Brain microvascular endothelial cell (primary cell): Measurements from ENCODE around the gene PPIL4.

Source experiments
- DNase-seq: peaks from one replicate; pipeline ENCODE4 v3.0.0-alpha.2; 2020
- H3K27ac ChIP-seq: fragments of 250-450 bp; sonication (Bioruptor Pico); 2 replicates; pipeline ENCODE4 v1.5.1; 2020; ENCODE audit warnings: mild to moderate bottlenecking, moderate library complexity
- H3K27me3 ChIP-seq: fragments of 250-450 bp; sonication (Bioruptor Pico); replicated peaks from 2 replicates; pipeline ENCODE4 v1.5.1; 2020; ENCODE audit warnings: mild to moderate bottlenecking
- H3K36me3 ChIP-seq: fragments of 250-450 bp; sonication (Bioruptor Pico); replicated peaks from 2 replicates; pipeline ENCODE4 v1.5.1; 2020; ENCODE audit warnings: mild to moderate bottlenecking
- H3K4me3 ChIP-seq: 2 replicates; pipeline ENCODE4 v1.5.1; 2011; ENCODE audit warnings: low read depth, mild to moderate bottlenecking, control low read depth, low read length, moderate library complexity
- in situ Hi-C: cut with HindIII; loops from 2 replicates; pipeline ENCODE4 v1.10.0; 2017; ENCODE audit warnings: low sequenced_read_pairs, low pct_ligation_motif_present
- TF ChIP-seq, protein P1 (sequence below): IDR thresholded peaks from 2 replicates; pipeline ENCODE4 v1.5.1; 2011; ENCODE audit warnings: low read depth, mild to moderate bottlenecking, moderate library complexity, low read length, control low read depth, inconsistent platforms; ENCODE audit errors: missing control alignments

PPIL4 gene

DNA sequence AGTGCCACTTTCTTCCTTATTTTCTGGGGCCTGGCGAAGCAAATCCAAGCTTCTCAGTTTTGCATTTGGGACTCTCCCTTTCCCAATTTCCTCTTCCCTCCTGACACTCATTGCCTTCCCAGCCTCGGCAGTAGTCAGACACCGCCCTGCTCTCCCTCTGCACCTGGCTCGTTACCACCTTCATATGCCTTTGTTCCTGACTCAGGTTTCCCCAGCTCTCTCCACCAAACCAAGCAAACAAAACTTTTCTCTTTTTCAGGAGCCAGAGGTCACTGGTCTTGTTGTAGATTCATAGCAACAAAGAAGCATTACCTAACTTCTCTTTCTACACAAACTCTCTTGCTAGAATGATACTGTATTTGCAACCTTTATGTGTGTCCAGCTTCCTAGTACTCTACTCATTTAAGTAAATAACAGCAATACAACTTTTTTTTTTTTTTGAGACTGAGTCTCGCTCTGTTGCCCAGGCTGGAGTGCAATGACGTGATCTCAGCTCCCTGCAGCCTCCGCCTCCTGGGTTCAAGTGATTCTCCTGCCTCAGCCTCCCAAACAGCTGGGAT lies 52.0 kb downstream of the PPIL4 start:
- Histone ChIP-seq H3K27me3 (no peaks in the 10 kb centered on the region), H3K36me3 (no peaks in the 10 kb centered on the region), H3K27ac (no peak overlapping the region), H3K4me3 (no peak overlapping the region)
- DNase-seq: no peak
- TF ChIP-seq, protein P1, sequence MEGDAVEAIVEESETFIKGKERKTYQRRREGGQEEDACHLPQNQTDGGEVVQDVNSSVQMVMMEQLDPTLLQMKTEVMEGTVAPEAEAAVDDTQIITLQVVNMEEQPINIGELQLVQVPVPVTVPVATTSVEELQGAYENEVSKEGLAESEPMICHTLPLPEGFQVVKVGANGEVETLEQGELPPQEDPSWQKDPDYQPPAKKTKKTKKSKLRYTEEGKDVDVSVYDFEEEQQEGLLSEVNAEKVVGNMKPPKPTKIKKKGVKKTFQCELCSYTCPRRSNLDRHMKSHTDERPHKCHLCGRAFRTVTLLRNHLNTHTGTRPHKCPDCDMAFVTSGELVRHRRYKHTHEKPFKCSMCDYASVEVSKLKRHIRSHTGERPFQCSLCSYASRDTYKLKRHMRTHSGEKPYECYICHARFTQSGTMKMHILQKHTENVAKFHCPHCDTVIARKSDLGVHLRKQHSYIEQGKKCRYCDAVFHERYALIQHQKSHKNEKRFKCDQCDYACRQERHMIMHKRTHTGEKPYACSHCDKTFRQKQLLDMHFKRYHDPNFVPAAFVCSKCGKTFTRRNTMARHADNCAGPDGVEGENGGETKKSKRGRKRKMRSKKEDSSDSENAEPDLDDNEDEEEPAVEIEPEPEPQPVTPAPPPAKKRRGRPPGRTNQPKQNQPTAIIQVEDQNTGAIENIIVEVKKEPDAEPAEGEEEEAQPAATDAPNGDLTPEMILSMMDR: no peak
- in situ Hi-C loops: no loop called here

DNA sequence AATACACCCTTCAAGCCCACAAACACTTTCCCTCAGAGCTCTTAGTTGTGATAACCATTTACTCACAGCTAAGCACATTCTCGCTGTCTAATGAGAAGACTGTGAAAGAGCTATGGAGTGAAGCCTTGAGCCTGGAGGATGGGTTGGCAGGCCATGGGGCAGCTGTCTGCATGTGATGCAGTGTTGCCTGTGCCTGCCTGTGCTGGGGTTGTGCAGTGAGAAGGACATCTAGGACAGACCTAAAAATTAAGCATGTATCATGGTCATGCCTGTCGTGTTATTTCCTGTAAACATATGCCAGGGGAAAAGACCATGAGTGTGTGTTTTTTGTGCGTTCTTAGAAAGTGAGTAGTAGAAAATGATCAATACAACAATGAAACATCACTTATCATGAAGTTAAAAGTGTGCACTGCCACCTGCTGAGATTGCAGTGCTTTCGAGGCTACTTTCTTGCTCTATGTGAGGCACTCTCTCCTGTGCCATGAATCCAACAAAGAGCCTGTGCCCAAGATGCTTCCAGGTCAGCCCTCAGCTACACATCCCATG lies 53.0 kb downstream of the PPIL4 start:
- Histone ChIP-seq H3K27ac (no peak overlapping the region), H3K4me3 (no peak overlapping the region), H3K27me3 (no peaks in the 10 kb centered on the region), H3K36me3 (no peaks in the 10 kb centered on the region)
- no peak for DNase-seq
- TF ChIP-seq, protein P1: no peak
- in situ Hi-C loops: no loop called here

DNA sequence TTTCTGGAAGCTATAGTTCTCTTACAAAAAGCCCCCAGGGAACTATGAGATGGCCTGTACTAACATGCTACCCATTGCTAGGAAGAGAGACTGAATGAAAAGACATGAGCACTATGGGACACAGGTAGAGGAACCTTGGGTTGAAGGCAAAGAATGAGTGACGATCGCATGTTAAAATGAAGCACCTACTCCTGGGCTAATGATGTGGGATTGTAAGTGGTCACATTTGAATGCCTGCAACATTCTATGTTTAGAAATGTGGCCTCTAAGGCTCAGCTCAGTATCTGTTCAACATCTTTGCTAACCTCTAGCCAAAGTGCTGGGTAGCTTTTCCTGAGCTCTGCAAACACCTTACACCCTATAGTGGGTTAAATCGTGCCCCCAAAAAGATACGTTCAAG lies 55.9 kb downstream of the PPIL4 start:
- in situ Hi-C loops: no loop called here
- H3K27ac ChIP-seq: no peak overlapping the region
- H3K36me3 ChIP-seq: no peaks in the 10 kb centered on the region
- H3K4me3 ChIP-seq: no peak overlapping the region
- no peaks in the 10 kb centered on the region for H3K27me3 ChIP-seq
- no peak for DNase-seq
- TF ChIP-seq, protein P1: no peak

DNA sequence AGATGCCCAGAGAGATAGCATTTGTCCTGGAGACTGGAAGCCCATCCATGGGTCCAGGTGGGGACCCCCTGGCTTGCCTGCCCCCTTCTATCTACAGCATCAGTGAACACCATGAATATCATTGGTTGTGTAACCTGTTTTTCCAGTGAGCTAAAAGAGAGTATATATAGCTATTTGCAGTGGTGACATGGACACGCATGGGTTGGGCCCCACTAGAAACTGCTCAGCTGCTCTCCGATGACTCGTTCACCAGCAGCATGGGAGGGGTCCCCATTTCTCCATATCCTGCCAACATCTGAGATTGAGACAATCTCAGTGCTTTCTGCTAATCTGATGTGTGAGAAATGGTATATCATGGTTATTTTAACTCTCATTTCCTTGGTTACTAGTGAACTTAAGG lies 57.0 kb downstream of the PPIL4 start:
- Histone ChIP-seq H3K27me3 (no peaks in the 10 kb centered on the region), H3K4me3 (no peak overlapping the region), H3K27ac (no peak overlapping the region), H3K36me3 (no peaks in the 10 kb centered on the region)
- in situ Hi-C loops: no loop called here
- no peak for DNase-seq
- TF ChIP-seq, protein P1: no peak

DNA sequence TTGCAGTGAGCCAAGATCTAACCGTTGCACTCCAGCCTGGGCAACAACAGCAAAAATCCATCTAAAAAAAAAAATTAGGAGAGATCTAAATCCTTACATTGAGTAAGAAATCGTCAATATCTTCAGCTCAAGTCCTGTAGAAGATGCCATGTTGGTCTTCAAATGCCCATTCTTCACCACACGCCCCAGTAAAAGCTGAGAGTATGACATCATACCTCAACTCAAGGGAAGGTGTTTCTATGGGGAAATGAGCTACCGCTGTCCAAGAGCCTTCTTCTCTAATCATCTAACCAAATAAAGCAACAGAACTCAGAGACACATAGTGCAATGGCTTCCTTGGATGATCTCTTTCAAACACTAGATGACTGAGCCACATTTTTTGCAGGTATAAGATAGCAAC lies 58.5 kb downstream of the PPIL4 start:
- TF ChIP-seq, protein P1: no peak
- Histone ChIP-seq H3K27me3 (no peaks in the 10 kb centered on the region), H3K27ac (no peak overlapping the region), H3K36me3 (no peaks in the 10 kb centered on the region), H3K4me3 (no peak overlapping the region)
- in situ Hi-C loops: no loop called here
- no peak for DNase-seq
